ENCODE data around the gene PAF1. TPM values are rescaled to one million over a fixed set of nuclear protein-coding genes. Genes with fewer than 3 reads are reported as not detected.

PAF1 gene
- total and polyA plus RNA-seq, 2 of the 13 experiments (the other 11 are each of a cell fraction or from before 2014, with no cell fraction given): 30.2 to 31.1 TPM

GRCh38 chr19:39428283-39429112, 37.6 kb upstream of the PAF1 start (continued):
- TF ChIP-seq ZHX2 (IDR thresholded peaks at IDR 0.05; ENCODE audit: low read depth) (peak; percentile 24; the same call in 1 of the 2 replicates), ZHX2 (CRISPR knock-in tag; IDR thresholded peaks at IDR 0.05; ENCODE audit: borderline replicate concordance) (no peak), ZNF773 (CRISPR knock-in tag; IDR thresholded peaks at IDR 0.05; ENCODE audit: borderline replicate concordance) (no peak), TBP (CRISPR knock-in tag; IDR thresholded peaks at IDR 0.05) (no peak), YY1 (IDR thresholded peaks at IDR 0.05; ENCODE audit: insufficient read depth, insufficient replicate concordance, low read depth, low read length) (no peak), ZNF160 (CRISPR knock-in tag; IDR thresholded peaks at IDR 0.05) (no peak), HNRNPK (IDR thresholded peaks at IDR 0.05; ENCODE audit: low read depth, low read length, poor library complexity, severe bottlenecking) (no peak), RNF219 (CRISPR knock-in tag; IDR thresholded peaks at IDR 0.05) (0 out of 2 replicates have a peak, but pooled peaks have one; percentile 40), PCBP1 (IDR thresholded peaks at IDR 0.05; ENCODE audit: borderline replicate concordance, low read depth, low read length) (no peak), ZNF567 (CRISPR knock-in tag; IDR thresholded peaks at IDR 0.05; ENCODE audit: borderline replicate concordance) (no peak), RFX1 (IDR thresholded peaks at IDR 0.05) (no peak), NFKB2 (CRISPR knock-in tag; IDR thresholded peaks at IDR 0.05; ENCODE audit: borderline replicate concordance) (no peak; the same call in 1 of the 2 replicates), KLF6 (CRISPR knock-in tag; IDR thresholded peaks at IDR 0.05) (no peak), ZNF431 (CRISPR knock-in tag; IDR thresholded peaks at IDR 0.05; ENCODE audit: borderline replicate concordance, low read depth) (no peak), SUZ12 (IDR thresholded peaks at IDR 0.05; ENCODE audit: low read depth, low read length) (no peak), TEF (CRISPR knock-in tag; IDR thresholded peaks at IDR 0.05) (no peak), ZNF660 (CRISPR knock-in tag; IDR thresholded peaks at IDR 0.05; ENCODE audit: borderline replicate concordance, low read depth) (no peak), ZNF577 (CRISPR knock-in tag; IDR thresholded peaks at IDR 0.05; ENCODE audit: borderline replicate concordance, low read depth) (no peak)

Data from HepG2 (cell line).